Panc1 (cell line): Measurements from ENCODE around the gene SLC22A3. TPM values are rescaled to one million over a fixed set of nuclear protein-coding genes. Genes with fewer than 3 reads are reported as not detected.

Source experiments
- ATAC-seq: fragments of 200-7000 bp; cut with Tn5 transposase; 2 replicates; pipeline ENCODE4 v1.9.1; 2020; ENCODE audit warnings: mild to moderate bottlenecking, moderate library complexity
- BruUV-seq: library from RNA; stranded (reverse); fragments of 400-500 nt; replicated peaks from 2 replicates; lab custom pipeline; 2021; lab: Mats Ljungman, UMichigan
- CTCF ChIA-PET: fragments of 300-600 bp; sonication (Branson Sonifier 250); formaldehyde crosslinking; loops from one replicate; lab custom pipeline; 2022; ENCODE audit warnings: antibody characterized with exemption; lab: Charles Lee
- POLR2A ChIA-PET: fragments of 300-600 bp; sonication (Branson Sonifier 250); formaldehyde crosslinking; loops from one replicate; lab custom pipeline; 2022; ENCODE audit warnings: antibody characterized with exemption; lab: Charles Lee
- DNase-seq: peaks from one replicate; pipeline ENCODE4 v3.0.0-alpha.2; 2010; ENCODE audit warnings: low read depth, low spot score
- H3K27ac ChIP-seq: 2 replicates; pipeline ENCODE4 v1.5.1; 2011; ENCODE audit warnings: mild to moderate bottlenecking, low read length, inconsistent platforms
- H3K27me3 ChIP-seq: fragments of 200-500 bp; sonication (Bioruptor generic); 2 replicates; pipeline ENCODE4 v1.6.0; 2014; ENCODE audit warnings: low read length, inconsistent platforms; ENCODE audit not compliant: control insufficient read depth, insufficient read depth
- H3K36me3 ChIP-seq: fragments of 200-500 bp; sonication (Bioruptor generic); 2 replicates; pipeline ENCODE4 v1.5.1; 2014; ENCODE audit warnings: inconsistent platforms, mild to moderate bottlenecking, low read length, moderate library complexity; ENCODE audit not compliant: control insufficient read depth, insufficient read depth
- H3K4me1 ChIP-seq: 2 replicates; pipeline ENCODE4 v1.5.1; 2011; ENCODE audit warnings: inconsistent platforms, mild to moderate bottlenecking, low read length, moderate library complexity; ENCODE audit not compliant: control insufficient read depth, insufficient read depth
- H3K4me3 ChIP-seq, 2 experiments: 2 replicates each; pipeline ENCODE4 v1.5.1; 2011 to 2012; ENCODE audit warnings: low read depth in 2 of 2, low read length in 2 of 2, mild to moderate bottlenecking in 2 of 2, inconsistent platforms in 1 of 2, moderate library complexity in 1 of 2
- H3K9me3 ChIP-seq: fragments of 200-500 bp; sonication (Bioruptor generic); 2 replicates; pipeline ENCODE4 v1.5.1; 2014; ENCODE audit warnings: low read depth, mild to moderate bottlenecking, inconsistent platforms, low read length, moderate library complexity; ENCODE audit not compliant: control insufficient read depth, insufficient read depth
- CTCF ChIP-seq: fragments of 450-650 bp; IDR thresholded peaks from 2 replicates; pipeline ENCODE4 v1.5.1; 2017; ENCODE audit warnings: mild to moderate bottlenecking
- POLR2AphosphoS5 ChIP-seq: IDR thresholded peaks from 2 replicates; pipeline ENCODE4 v1.6.1; 2012; ENCODE audit warnings: mild to moderate bottlenecking, low read depth, low read length, moderate library complexity
- SIN3A ChIP-seq: IDR thresholded peaks from 2 replicates; pipeline ENCODE4 v1.6.1; 2012; ENCODE audit warnings: low read depth, mild to moderate bottlenecking, low read length, moderate library complexity, borderline replicate concordance; ENCODE audit not compliant: insufficient read depth
- TCF7L2 ChIP-seq: IDR thresholded peaks from 2 replicates; pipeline ENCODE4 v1.6.1; 2011; ENCODE audit warnings: mild to moderate bottlenecking, low read depth, low read length, inconsistent platforms
- in situ Hi-C: cut with HindIII; loops from 2 replicates; pipeline ENCODE4 v1.10.0; 2016; ENCODE audit warnings: low sequenced_read_pairs, low pct_unique_long_range_greater_than_20kb
- intact Hi-C: fragments of 100-400 bp; cut with micrococcal nuclease; formaldehyde crosslinking; loops from one replicate; pipeline ENCODE4 v1.10.0; 2022; ENCODE audit not compliant: unreplicated experiment
- total RNA-seq: library from RNA; stranded (reverse); gene quantifications from one replicate; pipeline ENCODE4 v1.2.1, GENCODE V29; 2021; ENCODE audit not compliant: unreplicated experiment
- TF ChIP-seq, protein P1 (sequence below), 2 experiments: IDR thresholded peaks; 2 replicates each; pipeline ENCODE4 v1.6.1; 2011 to 2012; ENCODE audit warnings: low read depth in 2 of 2, control low read depth in 1 of 2, low read length in 1 of 2, mild to moderate bottlenecking in 1 of 2, moderate library complexity in 1 of 2; ENCODE audit not compliant: insufficient read depth in 1 of 2

Gene SLC22A3
- total RNA-seq, 1 experiment from 2014 or later: not detected

DNA sequence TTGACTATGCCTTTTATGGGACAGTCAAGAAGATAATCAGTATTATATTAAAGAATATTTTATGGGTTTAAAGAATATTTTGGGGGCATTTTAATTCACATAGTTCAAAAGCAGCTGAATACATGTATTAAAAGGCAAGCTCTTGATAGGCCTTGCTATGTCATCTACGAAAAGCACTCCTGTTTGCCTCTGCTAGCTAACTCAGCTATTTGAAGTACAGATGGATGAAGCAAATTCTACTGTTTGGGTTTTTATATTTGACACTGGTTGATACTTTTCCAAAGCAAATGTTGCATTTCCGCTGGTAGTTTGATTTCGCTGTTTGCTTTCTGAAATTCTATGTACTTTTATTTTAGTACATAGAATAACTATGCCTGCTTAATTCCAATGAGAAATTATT lies 47.0 kb downstream of the SLC22A3 start:
- intact Hi-C loops: no loop called here
- Histone ChIP-seq H3K36me3 (no peaks in the 10 kb centered on the region), H3K9me3 (no peaks in the 10 kb centered on the region), H3K27ac (no peak overlapping the region), H3K4me3 (no peak overlapping the region), H3K4me1 (no peaks in the 10 kb centered on the region), H3K27me3 (no peaks in the 10 kb centered on the region)
- ChIA-PET POLR2A (no interaction called here), CTCF (no interaction called here)
- in situ Hi-C loops: no loop called here
- ATAC-seq: no peak
- TF ChIP-seq SIN3A: no peak
- no peak for TF ChIP-seq TCF7L2
- no TSS peak for BruUV-seq
- DNase-seq: no peak

- ChIA-PET POLR2A (no interaction called here), CTCF (no interaction called here)
- H3K36me3 ChIP-seq: no peaks in the 10 kb centered on the region
- no peak overlapping the region for H3K4me3 ChIP-seq
- no TSS peak for BruUV-seq
- no peak overlapping the region for H3K27ac ChIP-seq
- intact Hi-C loops (no loop called here), in situ Hi-C loops (no loop called here)
- H3K27me3 ChIP-seq: no peaks in the 10 kb centered on the region
- no peak for DNase-seq
- H3K9me3 ChIP-seq: no peaks in the 10 kb centered on the region
- TF ChIP-seq, protein P1, sequence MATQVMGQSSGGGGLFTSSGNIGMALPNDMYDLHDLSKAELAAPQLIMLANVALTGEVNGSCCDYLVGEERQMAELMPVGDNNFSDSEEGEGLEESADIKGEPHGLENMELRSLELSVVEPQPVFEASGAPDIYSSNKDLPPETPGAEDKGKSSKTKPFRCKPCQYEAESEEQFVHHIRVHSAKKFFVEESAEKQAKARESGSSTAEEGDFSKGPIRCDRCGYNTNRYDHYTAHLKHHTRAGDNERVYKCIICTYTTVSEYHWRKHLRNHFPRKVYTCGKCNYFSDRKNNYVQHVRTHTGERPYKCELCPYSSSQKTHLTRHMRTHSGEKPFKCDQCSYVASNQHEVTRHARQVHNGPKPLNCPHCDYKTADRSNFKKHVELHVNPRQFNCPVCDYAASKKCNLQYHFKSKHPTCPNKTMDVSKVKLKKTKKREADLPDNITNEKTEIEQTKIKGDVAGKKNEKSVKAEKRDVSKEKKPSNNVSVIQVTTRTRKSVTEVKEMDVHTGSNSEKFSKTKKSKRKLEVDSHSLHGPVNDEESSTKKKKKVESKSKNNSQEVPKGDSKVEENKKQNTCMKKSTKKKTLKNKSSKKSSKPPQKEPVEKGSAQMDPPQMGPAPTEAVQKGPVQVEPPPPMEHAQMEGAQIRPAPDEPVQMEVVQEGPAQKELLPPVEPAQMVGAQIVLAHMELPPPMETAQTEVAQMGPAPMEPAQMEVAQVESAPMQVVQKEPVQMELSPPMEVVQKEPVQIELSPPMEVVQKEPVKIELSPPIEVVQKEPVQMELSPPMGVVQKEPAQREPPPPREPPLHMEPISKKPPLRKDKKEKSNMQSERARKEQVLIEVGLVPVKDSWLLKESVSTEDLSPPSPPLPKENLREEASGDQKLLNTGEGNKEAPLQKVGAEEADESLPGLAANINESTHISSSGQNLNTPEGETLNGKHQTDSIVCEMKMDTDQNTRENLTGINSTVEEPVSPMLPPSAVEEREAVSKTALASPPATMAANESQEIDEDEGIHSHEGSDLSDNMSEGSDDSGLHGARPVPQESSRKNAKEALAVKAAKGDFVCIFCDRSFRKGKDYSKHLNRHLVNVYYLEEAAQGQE (IDR thresholded peaks at IDR 0.05; ENCODE audit: insufficient read depth in 1 of 2, low read depth in 2 of 2, low read length in 1 of 2): no peak
- TF ChIP-seq TCF7L2 (no peak), POLR2AphosphoS5 (no peak), SIN3A (no peak), CTCF (no peak)
- H3K4me1 ChIP-seq: no peaks in the 10 kb centered on the region
- ATAC-seq: no peak
These were observed 48.1 kb downstream of the SLC22A3 start for GRCh38 chr6:160396292-160396691.

DNA sequence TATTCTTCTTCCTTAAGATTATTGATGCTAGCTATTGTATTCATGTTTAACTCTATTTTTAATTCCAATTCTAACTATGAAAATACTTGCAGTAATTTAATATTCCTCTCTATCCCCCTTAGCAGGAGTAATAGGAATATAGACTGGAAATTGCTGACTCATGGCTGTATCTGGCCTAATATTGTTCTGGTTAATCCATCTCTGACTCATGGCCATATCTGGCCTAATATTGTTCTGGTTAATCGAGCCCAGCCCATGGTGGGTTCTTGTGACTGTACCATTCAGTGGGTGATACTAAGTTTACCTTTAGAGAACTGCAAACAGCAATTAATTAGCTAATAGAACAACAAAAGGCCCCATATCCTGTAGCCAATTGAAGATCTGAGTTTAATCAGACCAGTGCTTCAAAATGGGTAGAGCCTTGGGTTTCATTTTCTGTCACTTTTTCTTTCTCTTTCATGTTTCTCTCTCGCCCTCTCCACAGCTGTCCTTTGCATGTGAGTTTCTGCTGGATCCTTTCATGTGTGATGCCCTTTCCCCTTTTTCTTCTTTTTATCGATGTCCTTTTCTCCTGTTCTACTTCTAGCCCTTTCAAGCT lies 50.6 kb downstream of the SLC22A3 start:
- Histone ChIP-seq H3K4me3 (no peak overlapping the region), H3K36me3 (no peaks in the 10 kb centered on the region), H3K27me3 (no peaks in the 10 kb centered on the region), H3K9me3 (no peaks in the 10 kb centered on the region), H3K4me1 (no peaks in the 10 kb centered on the region), H3K27ac (no peak overlapping the region)
- in situ Hi-C loops (no loop called here), intact Hi-C loops (no loop called here)
- no peak for TF ChIP-seq CTCF
- no peak for TF ChIP-seq TCF7L2
- TF ChIP-seq POLR2AphosphoS5: no peak
- TF ChIP-seq SIN3A: no peak
- TF ChIP-seq, protein P1 (IDR thresholded peaks at IDR 0.05; ENCODE audit: insufficient read depth in 1 of 2, low read depth in 2 of 2, low read length in 1 of 2): no peak
- ATAC-seq: no peak
- DNase-seq: no peak
- ChIA-PET CTCF (interaction anchor here (0.6 kb wide), 1 partner anchor 678 kb away, joined by 10 read pairs; no protein-coding TSS in a partner anchor), POLR2A (no interaction called here)
- no TSS peak for BruUV-seq
